Osteoblast (primary cell): ENCODE results near the gene SGMS2. TPM values are rescaled to one million over a fixed set of nuclear protein-coding genes. Genes with fewer than 3 reads are reported as not detected.

Experiments
- DNase-seq: peaks from one replicate; pipeline ENCODE4 v3.0.0; 2011; ENCODE audit warnings: low spot score, mixed read lengths; ENCODE audit not compliant: insufficient read length; ENCODE audit errors: missing footprints
- H2AFZ ChIP-seq: 2 replicates; pipeline ENCODE4 v1.6.0; 2011; ENCODE audit warnings: mild to moderate bottlenecking, low read length
- H3K27ac ChIP-seq: 2 replicates; pipeline ENCODE4 v1.5.1; 2011; ENCODE audit warnings: mild to moderate bottlenecking, low read depth, low read length, moderate library complexity
- H3K27me3 ChIP-seq: 2 replicates; pipeline ENCODE4 v1.6.0; 2012; ENCODE audit warnings: mild to moderate bottlenecking, control low read depth, inconsistent platforms, low read length, moderate library complexity; ENCODE audit not compliant: insufficient read depth
- H3K36me3 ChIP-seq: 2 replicates; pipeline ENCODE4 v1.5.1; 2011; ENCODE audit warnings: mild to moderate bottlenecking, low read length, control low read depth, moderate library complexity; ENCODE audit not compliant: insufficient read depth
- H3K4me1 ChIP-seq: 2 replicates; pipeline ENCODE4 v1.5.1; 2011; ENCODE audit warnings: mild to moderate bottlenecking, low read length, control low read depth, moderate library complexity; ENCODE audit not compliant: insufficient read depth
- H3K4me2 ChIP-seq: 2 replicates; pipeline ENCODE4 v1.6.0; 2011; ENCODE audit warnings: mild to moderate bottlenecking, low read length; ENCODE audit not compliant: insufficient read depth
- H3K4me3 ChIP-seq: fragments of 200-600 bp; sonication (generic); 3 replicates; pipeline ENCODE4 v1.5.1; 2012; ENCODE audit warnings: mild to moderate bottlenecking, low read length, inconsistent platforms; ENCODE audit not compliant: insufficient read depth
- H3K79me2 ChIP-seq: 2 replicates; pipeline ENCODE4 v1.6.0; 2012; ENCODE audit warnings: mild to moderate bottlenecking, low read length, control low read depth, inconsistent platforms; ENCODE audit not compliant: insufficient read depth
- H3K9me3 ChIP-seq: 2 replicates; pipeline ENCODE4 v1.5.1; 2011; ENCODE audit warnings: low read depth, low read length, control low read depth
- H4K20me1 ChIP-seq: 2 replicates; pipeline ENCODE4 v1.6.0; 2012; ENCODE audit warnings: mild to moderate bottlenecking, low read length, control low read depth; ENCODE audit not compliant: insufficient read depth
- total RNA-seq: library from RNA; depleted of rRNA; stranded (reverse); fragments of >200 nt; gene quantifications from 2 replicates; pipeline ENCODE4 v1.2.3, GENCODE V29; 2012
- TF ChIP-seq, protein P1 (sequence below): IDR thresholded peaks from 2 replicates; pipeline ENCODE4 v1.5.1; 2011; ENCODE audit warnings: mild to moderate bottlenecking, low read depth, low read length, moderate library complexity; ENCODE audit errors: extremely low read depth

SGMS2 gene
- total RNA-seq, 1 donor = 148 TPM

DNA sequence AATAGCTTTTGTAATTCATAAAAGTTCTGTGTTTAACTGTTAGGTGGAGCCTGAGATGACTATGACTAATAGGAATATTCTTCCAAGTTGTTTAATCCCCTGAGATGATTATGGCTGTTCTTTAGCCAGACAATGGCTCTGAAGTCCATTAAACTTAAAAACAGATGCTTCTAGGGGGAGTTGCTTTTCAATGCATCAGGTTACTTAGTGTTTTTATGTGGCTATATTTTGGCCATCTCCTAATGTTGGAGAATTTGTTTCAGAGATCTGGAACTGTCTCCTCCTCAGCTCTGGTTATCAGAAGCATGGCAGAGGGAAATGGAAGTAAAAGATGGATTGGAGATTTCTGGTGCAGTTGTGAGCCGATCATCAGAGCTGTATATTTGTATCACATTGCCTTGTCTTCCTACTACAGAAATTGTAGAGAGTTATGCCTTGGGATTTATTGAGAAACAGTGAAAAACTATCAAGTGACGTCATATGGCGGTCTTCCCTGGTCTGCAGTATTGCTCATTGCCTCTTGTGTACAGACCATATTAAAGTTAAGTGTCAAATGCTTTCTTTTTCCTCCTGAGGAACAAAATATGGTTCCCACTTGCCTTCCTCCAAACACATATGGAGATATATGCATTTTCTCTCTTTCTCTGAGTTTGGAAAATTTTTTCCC is 29.8 kb downstream of the SGMS2 start:
- H3K9me3 ChIP-seq = no peaks in the 10 kb centered on the region
- peaks cover 24% of the 10 kb centered on the region for H3K4me1 ChIP-seq
- peak overlapping the region; percentile 62 for H3K27ac ChIP-seq
- peaks cover 5% of the 10 kb centered on the region for H4K20me1 ChIP-seq
- peak overlapping the region; percentile 59 for H3K4me2 ChIP-seq
- no peak for DNase-seq
- TF ChIP-seq, protein P1, sequence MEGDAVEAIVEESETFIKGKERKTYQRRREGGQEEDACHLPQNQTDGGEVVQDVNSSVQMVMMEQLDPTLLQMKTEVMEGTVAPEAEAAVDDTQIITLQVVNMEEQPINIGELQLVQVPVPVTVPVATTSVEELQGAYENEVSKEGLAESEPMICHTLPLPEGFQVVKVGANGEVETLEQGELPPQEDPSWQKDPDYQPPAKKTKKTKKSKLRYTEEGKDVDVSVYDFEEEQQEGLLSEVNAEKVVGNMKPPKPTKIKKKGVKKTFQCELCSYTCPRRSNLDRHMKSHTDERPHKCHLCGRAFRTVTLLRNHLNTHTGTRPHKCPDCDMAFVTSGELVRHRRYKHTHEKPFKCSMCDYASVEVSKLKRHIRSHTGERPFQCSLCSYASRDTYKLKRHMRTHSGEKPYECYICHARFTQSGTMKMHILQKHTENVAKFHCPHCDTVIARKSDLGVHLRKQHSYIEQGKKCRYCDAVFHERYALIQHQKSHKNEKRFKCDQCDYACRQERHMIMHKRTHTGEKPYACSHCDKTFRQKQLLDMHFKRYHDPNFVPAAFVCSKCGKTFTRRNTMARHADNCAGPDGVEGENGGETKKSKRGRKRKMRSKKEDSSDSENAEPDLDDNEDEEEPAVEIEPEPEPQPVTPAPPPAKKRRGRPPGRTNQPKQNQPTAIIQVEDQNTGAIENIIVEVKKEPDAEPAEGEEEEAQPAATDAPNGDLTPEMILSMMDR = no peak
- H3K27me3 ChIP-seq = no peaks in the 10 kb centered on the region
- peak overlapping the region; percentile 30 for H3K4me3 ChIP-seq
- no peak overlapping the region for H2AFZ ChIP-seq
- peaks cover 3% of the 10 kb centered on the region for H3K36me3 ChIP-seq
- H3K79me2 ChIP-seq = peaks cover 66% of the 10 kb centered on the region

DNA sequence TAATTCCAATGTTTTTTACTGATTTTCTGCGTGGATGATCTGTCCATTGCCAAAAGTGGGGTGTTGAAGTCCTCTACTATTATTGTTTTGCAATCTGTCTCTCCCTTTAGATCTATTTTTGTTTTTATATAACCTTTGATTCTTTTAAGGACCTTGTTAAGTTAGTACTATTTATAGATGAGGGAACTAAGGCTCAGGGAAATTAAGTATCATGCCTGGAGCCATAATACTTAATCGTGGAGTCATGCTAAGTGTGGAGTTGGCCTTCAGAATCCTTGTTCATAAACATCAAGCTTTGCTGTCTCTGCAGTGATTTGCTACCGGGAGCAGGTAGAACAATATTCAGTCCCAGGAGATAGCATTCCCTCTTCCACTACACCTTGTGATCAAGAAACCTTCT is 31.0 kb downstream of the SGMS2 start:
- no peaks in the 10 kb centered on the region for H3K27me3 ChIP-seq
- H3K4me3 ChIP-seq = no peak overlapping the region
- DNase-seq = no peak
- H2AFZ ChIP-seq = no peak overlapping the region
- peaks cover 55% of the 10 kb centered on the region for H3K79me2 ChIP-seq
- TF ChIP-seq, protein P1 = no peak
- H3K4me2 ChIP-seq = no peak overlapping the region
- peaks cover 6% of the 10 kb centered on the region for H3K36me3 ChIP-seq
- peaks cover 24% of the 10 kb centered on the region for H3K4me1 ChIP-seq
- H3K27ac ChIP-seq = no peak overlapping the region
- H4K20me1 ChIP-seq = peaks cover 5% of the 10 kb centered on the region
- no peaks in the 10 kb centered on the region for H3K9me3 ChIP-seq

DNA sequence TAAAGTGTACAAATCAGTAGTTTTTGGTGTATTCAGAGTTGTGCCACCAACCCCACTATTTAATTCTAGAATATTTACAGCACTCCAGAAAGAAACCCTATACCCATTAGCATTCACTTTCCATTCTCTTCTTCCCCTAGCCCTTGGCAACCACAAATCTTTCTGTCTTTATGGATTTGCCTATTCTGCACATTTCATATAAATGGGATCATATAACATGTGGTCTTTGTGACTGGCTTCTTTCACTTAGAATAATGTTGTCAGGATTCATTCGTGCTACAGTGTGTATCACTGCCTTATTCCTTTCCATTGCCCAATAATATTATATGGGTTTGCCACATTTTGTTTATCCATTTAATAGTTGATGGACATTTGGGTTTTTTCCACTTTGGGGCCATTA is 32.2 kb downstream of the SGMS2 start:
- no peak overlapping the region for H3K27ac ChIP-seq
- H3K36me3 ChIP-seq = peaks cover 10% of the 10 kb centered on the region
- H3K27me3 ChIP-seq = no peaks in the 10 kb centered on the region
- no peak overlapping the region for H3K4me2 ChIP-seq
- peaks cover 5% of the 10 kb centered on the region for H4K20me1 ChIP-seq
- DNase-seq = no peak
- peaks cover 44% of the 10 kb centered on the region for H3K79me2 ChIP-seq
- peaks cover 24% of the 10 kb centered on the region for H3K4me1 ChIP-seq
- no peaks in the 10 kb centered on the region for H3K9me3 ChIP-seq
- no peak overlapping the region for H3K4me3 ChIP-seq
- no peak overlapping the region for H2AFZ ChIP-seq
- TF ChIP-seq, protein P1 = no peak

DNA sequence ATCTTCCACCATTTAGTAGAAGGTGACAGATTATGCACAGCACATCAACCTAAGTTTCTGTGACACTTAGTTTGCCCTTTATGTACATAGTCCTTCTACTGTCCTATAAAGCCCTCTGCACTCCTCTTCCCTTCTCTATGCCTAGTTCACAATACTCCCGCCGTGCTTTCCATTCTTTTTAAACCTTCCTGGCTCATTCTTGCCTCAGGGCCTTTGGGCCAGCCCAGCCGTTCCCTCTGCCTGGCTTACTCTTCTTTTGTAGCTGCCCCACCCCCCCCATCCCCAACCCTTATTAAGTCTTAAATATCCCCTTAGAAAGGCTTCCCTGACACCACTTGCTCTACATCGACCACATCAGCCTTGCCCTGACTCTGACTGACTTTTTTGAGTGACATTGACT is 33.0 kb downstream of the SGMS2 start:
- Histone ChIP-seq H3K27ac (no peak overlapping the region), H2AFZ (no peak overlapping the region), H3K9me3 (no peaks in the 10 kb centered on the region), H3K4me2 (no peak overlapping the region), H3K4me1 (peaks cover 26% of the 10 kb centered on the region), H3K4me3 (no peak overlapping the region), H3K27me3 (no peaks in the 10 kb centered on the region), H4K20me1 (peaks cover 5% of the 10 kb centered on the region), H3K79me2 (peaks cover 42% of the 10 kb centered on the region), H3K36me3 (peaks cover 10% of the 10 kb centered on the region)
- no peak for DNase-seq
- TF ChIP-seq, protein P1 = no peak
